GM23338 (cell line): ENCODE data around the gene DNAH6. TPM values are rescaled to one million over a fixed set of nuclear protein-coding genes. Genes with fewer than 3 reads are reported as not detected.

Source experiments
- ATAC-seq: fragments of 200-7000 bp; cut with Tn5 transposase; 3 replicates; pipeline ENCODE4 v1.9.1; 2020
- DNase-seq: peaks from one replicate; pipeline ENCODE4 v3.0.0-alpha.2; 2015; ENCODE audit warnings: low spot score
- H2AFZ ChIP-seq: fragments of 200-600 bp; sonication (generic); 2 replicates; pipeline ENCODE4 v1.8.0; 2016; ENCODE audit warnings: antibody characterized with exemption, mild to moderate bottlenecking, moderate library complexity
- H3F3A ChIP-seq: fragments of 200-600 bp; sonication (generic); replicated peaks from 2 replicates; pipeline ENCODE4 v1.8.0; 2017; ENCODE audit warnings: antibody characterized with exemption, mixed run types, low read depth
- H3K27ac ChIP-seq: fragments of 200-600 bp; sonication (generic); 2 replicates; pipeline ENCODE4 v1.6.1; 2016; ENCODE audit warnings: low read depth
- H3K27me3 ChIP-seq: fragments of 200-600 bp; sonication (generic); 2 replicates; pipeline ENCODE4 v1.8.0; 2016; ENCODE audit warnings: mild to moderate bottlenecking, mixed run types, moderate library complexity; ENCODE audit not compliant: insufficient read depth
- H3K36me3 ChIP-seq: fragments of 200-600 bp; sonication (generic); 2 replicates; pipeline ENCODE4 v1.8.0; 2016; ENCODE audit warnings: mild to moderate bottlenecking; ENCODE audit not compliant: insufficient read depth
- H3K4me1 ChIP-seq: fragments of 200-600 bp; sonication (generic); 2 replicates; pipeline ENCODE4 v1.8.0; 2016; ENCODE audit warnings: mild to moderate bottlenecking, moderate library complexity; ENCODE audit not compliant: insufficient read depth
- H3K4me2 ChIP-seq: fragments of 200-600 bp; sonication (generic); 2 replicates; pipeline ENCODE4 v1.7.1; 2017; ENCODE audit warnings: mixed run types
- H3K4me3 ChIP-seq: fragments of 200-600 bp; sonication (generic); 2 replicates; pipeline ENCODE4 v1.6.1; 2016; ENCODE audit warnings: mixed run types
- H3K79me2 ChIP-seq: fragments of 200-600 bp; sonication (generic); replicated peaks from 2 replicates; pipeline ENCODE4 v1.8.0; 2017; ENCODE audit warnings: mild to moderate bottlenecking; ENCODE audit not compliant: insufficient read depth
- H3K9me2 ChIP-seq: fragments of 200-600 bp; sonication (generic); 2 replicates; pipeline ENCODE4 v1.8.0; 2017; ENCODE audit not compliant: insufficient read depth
- H4K20me1 ChIP-seq: fragments of 200-600 bp; sonication (generic); replicated peaks from 2 replicates; pipeline ENCODE4 v1.8.0; 2017; ENCODE audit warnings: mild to moderate bottlenecking; ENCODE audit not compliant: insufficient read depth
- H3K27ac Mint-ChIP-seq: 2 replicates; pipeline ENCODE4 v1.8.0; 2020; ENCODE audit warnings: inconsistent platforms, mild to moderate bottlenecking, moderate library complexity, mixed read lengths
- H3K27me3 Mint-ChIP-seq: 3 replicates; pipeline ENCODE4 v1.8.0; 2022; ENCODE audit warnings: low read depth, mild to moderate bottlenecking, moderate library complexity, mixed read lengths, inconsistent platforms; ENCODE audit not compliant: insufficient read depth, poor library complexity
- H3K36me3 Mint-ChIP-seq: 3 replicates; pipeline ENCODE4 v1.8.0; 2021; ENCODE audit warnings: low read depth, mild to moderate bottlenecking, inconsistent platforms, moderate library complexity, mixed read lengths
- H3K4me1 Mint-ChIP-seq: 3 replicates; pipeline ENCODE4 v1.8.0; 2020; ENCODE audit warnings: mild to moderate bottlenecking, inconsistent platforms, mixed read lengths
- H3K4me3 Mint-ChIP-seq: 3 replicates; pipeline ENCODE4 v1.8.0; 2021; ENCODE audit warnings: moderate library complexity, mild to moderate bottlenecking, inconsistent platforms, mixed read lengths
- H3K9me3 Mint-ChIP-seq: 3 replicates; pipeline ENCODE4 v1.8.0; 2020; ENCODE audit warnings: moderate library complexity, mild to moderate bottlenecking, inconsistent platforms, mixed read lengths
- CREB1 ChIP-seq: fragments of 250-450 bp; sonication (Bioruptor Pico); IDR thresholded peaks from 2 replicates; pipeline ENCODE4 v1.5.0; 2020; ENCODE audit warnings: low read depth, mild to moderate bottlenecking, moderate library complexity
- CTCF ChIP-seq, 2 experiments: fragments of 200-600 bp in 1 of 2; sonication (generic) in 1 of 2; conservative IDR thresholded peaks; 2 replicates each; pipeline versions ENCODE4 v1.5.1 to v1.6.1; 2016 to 2017; ENCODE audit warnings: antibody characterized with exemption in 2 of 2, low read depth in 2 of 2, mild to moderate bottlenecking in 2 of 2, moderate library complexity in 1 of 2
- ETS1 ChIP-seq: IDR thresholded peaks from 2 replicates; pipeline ENCODE4 v1.6.1; 2016; ENCODE audit warnings: antibody characterized with exemption
- EZH2 ChIP-seq: fragments of 200-600 bp; sonication (generic); IDR thresholded peaks from one replicate; pipeline ENCODE4 v1.8.0; 2017; ENCODE audit warnings: antibody characterized with exemption, mild to moderate bottlenecking, low read depth; ENCODE audit not compliant: unreplicated experiment
- JUNB ChIP-seq: IDR thresholded peaks from one replicate; pipeline ENCODE4 v1.6.1; 2016; ENCODE audit warnings: antibody characterized with exemption; ENCODE audit not compliant: unreplicated experiment
- NANOG ChIP-seq: IDR thresholded peaks from 2 replicates; pipeline ENCODE4 v1.6.1; 2016; ENCODE audit warnings: antibody characterized with exemption, borderline replicate concordance
- POLR2AphosphoS5 ChIP-seq: IDR thresholded peaks from 2 replicates; pipeline ENCODE4 v1.6.1; 2016; ENCODE audit warnings: antibody characterized with exemption, low read depth
- REST ChIP-seq: IDR thresholded peaks from one replicate; pipeline ENCODE4 v1.6.1; 2018; ENCODE audit warnings: antibody characterized with exemption; ENCODE audit not compliant: unreplicated experiment
- STAT1 ChIP-seq: IDR thresholded peaks from one replicate; pipeline ENCODE4 v1.6.1; 2016; ENCODE audit warnings: antibody characterized with exemption; ENCODE audit not compliant: unreplicated experiment
- ZNF114 ChIP-seq: fragments of 250-450 bp; sonication (Bioruptor Pico); IDR thresholded peaks from 2 replicates; pipeline ENCODE4 v1.5.0; 2020; ENCODE audit warnings: mild to moderate bottlenecking, moderate library complexity
- ZNF462 ChIP-seq: fragments of 250-450 bp; sonication (Bioruptor Pico); IDR thresholded peaks from 2 replicates; pipeline ENCODE4 v1.5.0; 2020; ENCODE audit warnings: mild to moderate bottlenecking, moderate library complexity
- polyA plus RNA-seq: library from polyadenylated mRNA; unstranded; fragments of >200 nt; fragmentation: Nextera tagmentation; extraction: Ambion mirVana; gene quantifications from 2 replicates; pipeline ENCODE4 v1.2.1, GENCODE V29; 2016
- total RNA-seq: library from RNA; depleted of rRNA; stranded (reverse); fragments of >200 nt; shearing (Covaris generic); gene quantifications from 2 replicates; pipeline ENCODE4 v1.2.3, GENCODE V29; 2014

Gene DNAH6
- total and polyA plus RNA-seq, 2 experiments from 2014 or later = 0.27 to 0.31 TPM

- no peak for TF ChIP-seq ZNF462 (CRISPR knock-in tag)
- TF ChIP-seq ZNF114 (CRISPR knock-in tag) = no peak
- no peak for TF ChIP-seq JUNB
- no peak for TF ChIP-seq NANOG
- TF ChIP-seq STAT1 = no peak
- no peak for TF ChIP-seq POLR2AphosphoS5
- no peak for TF ChIP-seq CREB1
These were observed 11.1 kb downstream of the DNAH6 start (continued) for GRCh38 chr2:84527137-84528129.

GRCh38 chr2:84532291-84532690 lies 16.0 kb downstream of the DNAH6 start:
- Mint-ChIP-seq H3K4me1 (peaks cover 9% of the 10 kb centered on the region; the same call in 2 of the 3 replicates), H3K27me3 (peaks cover 2% of the 10 kb centered on the region), H3K36me3 (no peaks in the 10 kb centered on the region), H3K27ac (no peak overlapping the region), H3K4me3 (no peak overlapping the region), H3K9me3 (no peaks in the 10 kb centered on the region)
- Histone ChIP-seq H4K20me1 (no peaks in the 10 kb centered on the region), H3K79me2 (no peaks in the 10 kb centered on the region), H3K4me2 (no peak overlapping the region), H3K36me3 (no peaks in the 10 kb centered on the region), H3K27me3 (no peaks in the 10 kb centered on the region), H3F3A (no peaks in the 10 kb centered on the region), H2AFZ (no peak overlapping the region), H3K27ac (no peak overlapping the region), H3K4me3 (no peak overlapping the region), H3K4me1 (peaks cover 3% of the 10 kb centered on the region; the same call in 1 of the 2 replicates), H3K9me2 (no peaks in the 10 kb centered on the region)
- ATAC-seq (no peak), DNase-seq (no peak)
- TF ChIP-seq ZNF114 (CRISPR knock-in tag) = no peak
- no peak for TF ChIP-seq JUNB
- no peak for TF ChIP-seq POLR2AphosphoS5
- no peak for TF ChIP-seq STAT1
- TF ChIP-seq ETS1 = no peak
- TF ChIP-seq REST = no peak
- TF ChIP-seq EZH2 = no peak
- no peak for TF ChIP-seq CTCF (conservative IDR thresholded peaks at IDR 0.05; ENCODE audit: low read depth in 2 of 2)
- TF ChIP-seq NANOG = no peak
